Stimulated activated naive CD8-positive, alpha-beta T cell treated with anti-CD3 and anti-CD28 coated beads, Interleukin-15, Interleukin-2, amounts not matched to agents 100 ng/mL and 50 ng/mL, for 24 hours (primary cell): ENCODE data around the gene TCF12.

Source experiments
- H3K27ac Mint-ChIP-seq: one replicate; pipeline ENCODE4 v1.8.0; 2021; ENCODE audit warnings: mild to moderate bottlenecking, mixed read lengths
- H3K27me3 Mint-ChIP-seq: one replicate; pipeline ENCODE4 v1.8.0; 2021; ENCODE audit warnings: mixed read lengths
- H3K36me3 Mint-ChIP-seq: one replicate; pipeline ENCODE4 v1.8.0; 2021; ENCODE audit warnings: low read depth, mixed read lengths
- H3K4me1 Mint-ChIP-seq: one replicate; pipeline ENCODE4 v1.8.0; 2021; ENCODE audit warnings: low read depth, mixed read lengths
- H3K4me3 Mint-ChIP-seq: one replicate; pipeline ENCODE4 v1.8.0; 2021; ENCODE audit warnings: mild to moderate bottlenecking, mixed read lengths
- H3K9me3 Mint-ChIP-seq: one replicate; pipeline ENCODE4 v1.8.0; 2021; ENCODE audit warnings: mixed read lengths

TCF12 gene

DNA sequence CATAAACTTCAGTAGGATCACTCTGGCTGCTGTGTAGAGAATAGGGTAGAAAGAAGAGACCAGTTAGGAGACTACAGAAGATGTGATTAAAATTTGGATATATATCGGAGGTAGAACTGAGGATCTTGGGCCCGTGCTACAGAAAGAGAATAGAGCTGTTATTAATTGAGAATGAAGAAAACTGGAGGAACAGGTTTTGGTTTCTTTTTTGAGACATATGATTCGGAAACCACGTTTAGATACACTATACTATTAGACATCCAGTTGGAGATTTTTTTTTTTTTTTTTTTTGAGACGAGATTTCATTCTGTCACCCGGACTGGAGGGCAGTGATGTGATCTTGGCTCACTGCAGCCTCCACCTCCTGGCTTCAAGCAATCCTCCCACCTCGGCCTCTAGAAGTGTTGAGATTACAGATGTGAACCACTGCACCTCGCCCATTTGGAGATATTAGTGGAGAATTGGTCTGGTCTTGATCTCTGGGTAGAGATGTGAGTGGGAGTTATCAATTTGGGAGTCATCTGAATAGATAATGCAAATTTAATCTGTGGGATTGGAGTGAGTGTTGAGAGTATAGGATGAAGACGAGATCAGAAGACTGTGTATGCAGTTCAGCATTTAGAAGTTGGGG lies 50.9 kb downstream of the TCF12 start:
- no peaks in the 10 kb centered on the region for H3K36me3 Mint-ChIP-seq
- no peak overlapping the region for H3K27ac Mint-ChIP-seq
- no peak overlapping the region for H3K4me3 Mint-ChIP-seq
- H3K27me3 Mint-ChIP-seq, result no peaks in the 10 kb centered on the region
- H3K9me3 Mint-ChIP-seq, result no peaks in the 10 kb centered on the region
- peaks cover 68% of the 10 kb centered on the region for H3K4me1 Mint-ChIP-seq

GRCh38 chr15:56971571-56971970 lies 53.1 kb downstream of the TCF12 start:
- H3K27me3 Mint-ChIP-seq, result no peaks in the 10 kb centered on the region
- H3K4me3 Mint-ChIP-seq, result no peak overlapping the region
- H3K4me1 Mint-ChIP-seq, result peaks cover 61% of the 10 kb centered on the region
- H3K9me3 Mint-ChIP-seq, result peaks cover 3% of the 10 kb centered on the region
- peaks cover 4% of the 10 kb centered on the region for H3K36me3 Mint-ChIP-seq
- no peak overlapping the region for H3K27ac Mint-ChIP-seq

DNA sequence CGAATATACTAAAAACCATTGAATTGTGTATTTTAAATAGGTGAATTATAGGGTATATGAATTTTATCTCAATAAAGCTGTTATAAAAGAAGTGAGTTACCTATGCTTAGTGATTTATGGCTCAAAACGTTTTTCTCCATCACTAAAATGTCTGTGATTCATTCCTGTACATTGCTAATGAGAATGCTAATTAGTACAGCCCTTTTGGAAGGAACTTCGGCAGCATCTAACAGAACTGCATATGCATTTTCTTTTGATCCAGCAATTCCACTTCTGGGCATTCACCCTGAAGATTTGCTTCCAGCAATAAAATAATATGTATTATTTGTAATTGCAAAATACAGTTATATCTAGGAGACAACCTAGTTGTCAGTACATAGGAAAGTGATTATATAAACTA lies 53.6 kb downstream of the TCF12 start:
- no peaks in the 10 kb centered on the region for H3K27me3 Mint-ChIP-seq
- peaks cover 3% of the 10 kb centered on the region for H3K9me3 Mint-ChIP-seq
- peaks cover 4% of the 10 kb centered on the region for H3K36me3 Mint-ChIP-seq
- no peak overlapping the region for H3K4me3 Mint-ChIP-seq
- no peak overlapping the region for H3K27ac Mint-ChIP-seq
- H3K4me1 Mint-ChIP-seq, result peaks cover 61% of the 10 kb centered on the region

- Mint-ChIP-seq H3K27me3 (no peaks in the 10 kb centered on the region), H3K27ac (no peak overlapping the region), H3K36me3 (peaks cover 4% of the 10 kb centered on the region), H3K4me3 (no peak overlapping the region), H3K4me1 (peaks cover 58% of the 10 kb centered on the region), H3K9me3 (peaks cover 3% of the 10 kb centered on the region)
Measured at GRCh38 chr15:56972426-56972825, 54.0 kb downstream of the TCF12 start.

GRCh38 chr15:56973463-56973862 lies 55.0 kb downstream of the TCF12 start:
- Mint-ChIP-seq H3K9me3 (peaks cover 3% of the 10 kb centered on the region), H3K27ac (no peak overlapping the region), H3K36me3 (peaks cover 4% of the 10 kb centered on the region), H3K4me3 (no peak overlapping the region), H3K4me1 (peaks cover 51% of the 10 kb centered on the region), H3K27me3 (no peaks in the 10 kb centered on the region)

GRCh38 chr15:56977232-56977631 lies 58.8 kb downstream of the TCF12 start:
- H3K4me3 Mint-ChIP-seq, result no peak overlapping the region
- no peaks in the 10 kb centered on the region for H3K27me3 Mint-ChIP-seq
- peaks cover 51% of the 10 kb centered on the region for H3K4me1 Mint-ChIP-seq
- H3K27ac Mint-ChIP-seq, result no peak overlapping the region
- peaks cover 3% of the 10 kb centered on the region for H3K9me3 Mint-ChIP-seq
- H3K36me3 Mint-ChIP-seq, result peaks cover 4% of the 10 kb centered on the region

- peaks cover 40% of the 10 kb centered on the region for H3K4me1 Mint-ChIP-seq
- no peaks in the 10 kb centered on the region for H3K27me3 Mint-ChIP-seq
- peaks cover 4% of the 10 kb centered on the region for H3K36me3 Mint-ChIP-seq
- no peak overlapping the region for H3K4me3 Mint-ChIP-seq
- peaks cover 3% of the 10 kb centered on the region for H3K9me3 Mint-ChIP-seq
- H3K27ac Mint-ChIP-seq, result no peak overlapping the region
Measured at GRCh38 chr15:56978898-56979662, 60.6 kb downstream of the TCF12 start.

- Mint-ChIP-seq H3K9me3 (peaks cover 3% of the 10 kb centered on the region), H3K4me1 (peaks cover 50% of the 10 kb centered on the region), H3K36me3 (peaks cover 8% of the 10 kb centered on the region), H3K27me3 (no peaks in the 10 kb centered on the region), H3K27ac (no peak overlapping the region), H3K4me3 (no peak overlapping the region)
Measured at GRCh38 chr15:56980473-56980872, 62.0 kb downstream of the TCF12 start.

GRCh38 chr15:56981160-56981559 lies 62.7 kb downstream of the TCF12 start:
- Mint-ChIP-seq H3K27ac (no peak overlapping the region), H3K9me3 (no peaks in the 10 kb centered on the region), H3K36me3 (peaks cover 4% of the 10 kb centered on the region), H3K27me3 (no peaks in the 10 kb centered on the region), H3K4me1 (peaks cover 53% of the 10 kb centered on the region), H3K4me3 (no peak overlapping the region)

DNA sequence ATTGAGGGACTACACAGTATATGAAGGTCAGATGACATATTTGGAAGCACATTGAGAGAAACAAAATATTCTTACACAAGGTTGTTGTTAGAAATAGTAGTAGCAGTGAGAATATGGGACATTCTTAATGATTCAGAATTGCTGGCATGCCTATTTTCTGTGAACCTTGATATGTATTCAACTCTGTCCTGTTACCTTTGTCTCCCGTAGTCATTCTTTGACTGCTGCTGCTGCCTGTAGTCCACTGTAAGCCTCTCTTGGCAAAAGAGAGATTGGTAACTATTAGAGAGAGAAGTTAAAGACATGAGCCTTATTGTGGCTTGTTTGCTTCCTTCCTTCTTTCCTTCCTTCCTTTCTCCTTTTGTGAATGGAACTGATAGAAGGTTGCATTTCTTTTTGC lies 64.5 kb downstream of the TCF12 start:
- H3K4me3 Mint-ChIP-seq, result no peak overlapping the region
- no peak overlapping the region for H3K27ac Mint-ChIP-seq
- H3K4me1 Mint-ChIP-seq, result peaks cover 68% of the 10 kb centered on the region
- no peaks in the 10 kb centered on the region for H3K9me3 Mint-ChIP-seq
- H3K36me3 Mint-ChIP-seq, result peaks cover 4% of the 10 kb centered on the region
- no peaks in the 10 kb centered on the region for H3K27me3 Mint-ChIP-seq

GRCh38 chr15:56984681-56985481 lies 66.4 kb downstream of the TCF12 start:
- H3K9me3 Mint-ChIP-seq, result no peaks in the 10 kb centered on the region
- H3K27ac Mint-ChIP-seq, result peak overlapping the region; percentile 24
- no peaks in the 10 kb centered on the region for H3K27me3 Mint-ChIP-seq
- peaks cover 4% of the 10 kb centered on the region for H3K36me3 Mint-ChIP-seq
- H3K4me3 Mint-ChIP-seq, result no peak overlapping the region
- H3K4me1 Mint-ChIP-seq, result peaks cover 80% of the 10 kb centered on the region

DNA sequence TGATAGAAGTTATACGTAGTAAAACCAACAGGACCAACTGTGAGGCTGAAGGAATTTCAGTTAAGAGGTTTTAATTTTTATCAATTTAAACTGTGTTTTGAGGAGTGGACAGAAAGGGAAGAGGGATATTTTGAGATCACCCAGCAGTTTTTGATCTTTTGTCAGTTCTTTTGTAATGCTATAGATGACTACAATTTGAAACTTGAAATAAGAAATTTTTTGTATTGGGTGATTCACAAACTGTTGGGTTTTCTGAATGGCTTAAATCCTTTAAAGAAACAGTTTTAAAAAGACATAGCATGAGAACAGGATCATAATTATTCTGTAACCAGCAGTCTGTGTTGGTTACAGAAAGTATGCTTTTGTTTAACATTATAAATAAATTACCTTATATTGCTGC lies 67.4 kb downstream of the TCF12 start:
- Mint-ChIP-seq H3K27ac (no peak overlapping the region), H3K9me3 (no peaks in the 10 kb centered on the region), H3K4me3 (no peak overlapping the region), H3K36me3 (peaks cover 4% of the 10 kb centered on the region), H3K4me1 (peaks cover 76% of the 10 kb centered on the region), H3K27me3 (no peaks in the 10 kb centered on the region)

GRCh38 chr15:56987286-56987685 lies 68.8 kb downstream of the TCF12 start:
- Mint-ChIP-seq H3K27me3 (no peaks in the 10 kb centered on the region), H3K36me3 (peaks cover 7% of the 10 kb centered on the region), H3K9me3 (no peaks in the 10 kb centered on the region), H3K4me1 (peaks cover 64% of the 10 kb centered on the region), H3K4me3 (no peak overlapping the region), H3K27ac (no peak overlapping the region)

DNA sequence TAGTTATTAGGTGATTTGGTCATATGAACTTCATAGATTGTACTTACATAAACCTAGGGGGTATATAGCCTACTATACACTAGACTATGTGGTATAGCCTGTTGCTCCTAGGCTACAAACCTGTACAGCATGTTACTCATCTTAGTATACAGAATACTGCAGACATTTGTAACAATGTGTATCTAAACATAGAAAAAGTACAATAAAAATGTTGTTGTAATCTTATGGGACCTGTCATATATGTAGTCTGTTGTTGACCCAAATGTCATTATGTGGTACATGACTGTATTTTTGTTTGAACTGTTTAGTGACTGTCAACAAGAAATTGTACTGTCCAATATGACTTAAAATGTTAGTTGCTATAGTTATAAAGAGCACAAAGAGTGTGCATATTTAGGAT lies 69.8 kb downstream of the TCF12 start:
- Mint-ChIP-seq H3K27ac (no peak overlapping the region), H3K4me3 (no peak overlapping the region), H3K4me1 (peaks cover 57% of the 10 kb centered on the region), H3K9me3 (no peaks in the 10 kb centered on the region), H3K27me3 (no peaks in the 10 kb centered on the region), H3K36me3 (peaks cover 17% of the 10 kb centered on the region)

DNA sequence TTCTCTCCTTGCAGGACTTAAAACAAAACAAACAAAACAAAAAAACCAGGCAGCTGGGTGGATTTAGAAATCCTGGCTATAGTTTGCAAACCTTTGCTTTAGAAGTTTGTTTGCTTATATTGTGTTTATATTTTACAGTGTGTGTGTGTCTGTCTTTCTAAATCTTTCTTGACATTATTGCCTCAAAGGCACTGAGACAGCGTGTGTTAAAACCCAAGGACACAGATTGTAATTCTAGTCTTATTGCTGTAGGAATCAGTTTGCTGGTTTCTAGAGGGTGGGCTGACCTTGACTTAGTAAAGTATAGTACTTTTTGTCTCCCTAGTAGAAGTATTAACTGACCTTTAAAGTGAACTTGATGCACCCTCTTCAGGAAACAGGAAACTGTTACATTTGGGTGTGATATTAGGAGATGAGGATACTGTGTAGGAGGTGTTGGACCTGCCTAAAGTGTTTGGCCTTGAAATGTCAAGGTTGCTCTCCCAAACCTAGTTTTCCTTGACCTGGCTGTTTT lies 71.0 kb downstream of the TCF12 start:
- Mint-ChIP-seq H3K27me3 (no peaks in the 10 kb centered on the region), H3K4me3 (no peak overlapping the region), H3K4me1 (peaks cover 54% of the 10 kb centered on the region), H3K36me3 (peaks cover 28% of the 10 kb centered on the region), H3K9me3 (no peaks in the 10 kb centered on the region), H3K27ac (no peak overlapping the region)
